Measurements from ENCODE around the gene CLDN20. TPM values are rescaled to one million over a fixed set of nuclear protein-coding genes. Genes with fewer than 3 reads are reported as not detected.

The CLDN20 gene
- polyA plus RNA-seq, 1 experiment = not detected

DNA sequence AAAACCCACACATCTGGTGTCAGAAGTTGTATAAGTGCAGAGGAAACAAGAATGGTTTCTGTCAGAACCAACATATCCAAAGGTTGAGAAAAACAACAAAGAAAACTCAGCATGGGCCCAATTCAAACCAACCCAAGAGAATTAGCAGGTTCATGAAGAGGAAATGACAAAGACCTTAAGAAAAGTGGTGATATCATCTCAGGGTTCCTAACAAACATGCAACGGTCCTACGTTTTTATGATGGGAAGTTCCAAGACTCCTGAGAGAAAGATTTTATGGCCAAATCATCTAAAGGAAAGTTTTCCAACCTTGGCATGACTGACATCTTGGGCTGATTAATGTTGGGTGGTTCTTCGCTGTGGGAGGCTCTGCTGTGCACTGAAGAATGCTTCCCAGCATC is 27.5 kb downstream of the CLDN20 start:
- ChIA-PET POLR2A (no interaction called here), CTCF (interaction anchor here (0.6 kb wide), 1 partner anchor 24 kb away, joined by 3 read pairs; no protein-coding TSS in a partner anchor)

DNA sequence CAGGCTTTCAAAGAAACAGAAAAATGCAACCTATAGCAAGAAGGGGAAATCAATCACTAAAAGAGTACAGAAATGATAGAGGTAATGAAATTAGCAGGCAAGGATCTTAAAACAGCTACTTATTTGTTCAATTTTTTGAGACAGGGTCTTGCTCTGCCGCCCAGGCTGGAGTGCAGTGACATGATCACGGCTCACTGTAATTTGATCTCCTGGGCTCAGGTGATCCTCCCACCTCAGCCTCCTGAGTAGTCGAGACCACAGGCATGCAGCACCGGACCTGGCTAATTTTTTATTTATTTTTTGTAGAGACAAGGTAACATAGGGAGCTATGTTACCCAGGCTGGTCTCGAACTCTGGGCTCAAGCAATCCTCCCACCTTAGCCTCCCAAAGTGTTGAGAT is 28.9 kb downstream of the CLDN20 start:
- TF ChIP-seq, protein P1, sequence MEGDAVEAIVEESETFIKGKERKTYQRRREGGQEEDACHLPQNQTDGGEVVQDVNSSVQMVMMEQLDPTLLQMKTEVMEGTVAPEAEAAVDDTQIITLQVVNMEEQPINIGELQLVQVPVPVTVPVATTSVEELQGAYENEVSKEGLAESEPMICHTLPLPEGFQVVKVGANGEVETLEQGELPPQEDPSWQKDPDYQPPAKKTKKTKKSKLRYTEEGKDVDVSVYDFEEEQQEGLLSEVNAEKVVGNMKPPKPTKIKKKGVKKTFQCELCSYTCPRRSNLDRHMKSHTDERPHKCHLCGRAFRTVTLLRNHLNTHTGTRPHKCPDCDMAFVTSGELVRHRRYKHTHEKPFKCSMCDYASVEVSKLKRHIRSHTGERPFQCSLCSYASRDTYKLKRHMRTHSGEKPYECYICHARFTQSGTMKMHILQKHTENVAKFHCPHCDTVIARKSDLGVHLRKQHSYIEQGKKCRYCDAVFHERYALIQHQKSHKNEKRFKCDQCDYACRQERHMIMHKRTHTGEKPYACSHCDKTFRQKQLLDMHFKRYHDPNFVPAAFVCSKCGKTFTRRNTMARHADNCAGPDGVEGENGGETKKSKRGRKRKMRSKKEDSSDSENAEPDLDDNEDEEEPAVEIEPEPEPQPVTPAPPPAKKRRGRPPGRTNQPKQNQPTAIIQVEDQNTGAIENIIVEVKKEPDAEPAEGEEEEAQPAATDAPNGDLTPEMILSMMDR (IDR thresholded peaks at IDR 0.05; ENCODE audit: insufficient read depth, low read depth, low read length) = no peak
- no peaks in the 10 kb centered on the region for H3K27me3 ChIP-seq (ENCODE audit: control insufficient read depth, insufficient read depth, low read length)
- DNase-seq (ENCODE audit: low read depth) = no peak
- no peaks in the 10 kb centered on the region for H3K36me3 ChIP-seq (ENCODE audit: control insufficient read depth, insufficient read depth, low read length)
- CTCF ChIA-PET = interaction anchor here (0.9 to 1.0 kb wide), 2 partner anchors 19 to 95 kb away, joined by 3 read pairs; no protein-coding TSS in a partner anchor
- POLR2A ChIA-PET = no interaction called here
- H3K4me3 ChIP-seq (ENCODE audit: low read depth, low read length) = no peak overlapping the region

More for the DNA sequence above, 27.5 kb downstream of the CLDN20 start:
- no peak for DNase-seq (ENCODE audit: low read depth)
- Histone ChIP-seq H3K36me3 (ENCODE audit: control insufficient read depth, insufficient read depth, low read length) (no peaks in the 10 kb centered on the region), H3K4me3 (ENCODE audit: low read depth, low read length) (no peak overlapping the region), H3K27me3 (ENCODE audit: control insufficient read depth, insufficient read depth, low read length) (no peaks in the 10 kb centered on the region)
- TF ChIP-seq, protein P1 (IDR thresholded peaks at IDR 0.05; ENCODE audit: insufficient read depth, low read depth, low read length) = no peak

DNA sequence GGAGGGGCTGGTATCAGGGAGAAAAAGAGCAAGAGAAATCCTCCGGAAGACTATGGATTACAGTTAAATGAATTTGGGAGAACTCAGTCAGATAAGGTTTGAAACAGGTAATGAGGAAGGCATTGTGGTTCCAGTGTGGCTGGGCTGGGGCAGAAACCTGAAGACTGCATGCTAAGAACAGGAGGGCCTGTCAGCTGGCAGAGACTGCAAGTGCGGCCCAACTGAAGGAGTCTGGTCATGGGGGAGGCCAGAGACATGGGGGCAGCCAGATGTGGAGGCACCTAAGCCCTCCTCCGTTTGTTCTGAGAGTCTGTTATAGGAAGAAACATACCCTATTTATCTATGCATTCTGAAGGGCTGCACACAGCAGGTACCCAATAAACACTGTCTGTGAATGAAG is 33.9 kb downstream of the CLDN20 start:
- Histone ChIP-seq H3K4me3 (ENCODE audit: low read depth, low read length) (no peak overlapping the region), H3K36me3 (ENCODE audit: control insufficient read depth, insufficient read depth, low read length) (no peaks in the 10 kb centered on the region), H3K27me3 (ENCODE audit: control insufficient read depth, insufficient read depth, low read length) (no peaks in the 10 kb centered on the region)
- TF ChIP-seq, protein P1 (IDR thresholded peaks at IDR 0.05; ENCODE audit: insufficient read depth, low read depth, low read length) = no peak
- POLR2A ChIA-PET = no interaction called here
- DNase-seq (ENCODE audit: low read depth) = no peak
- CTCF ChIA-PET = no interaction called here

DNA sequence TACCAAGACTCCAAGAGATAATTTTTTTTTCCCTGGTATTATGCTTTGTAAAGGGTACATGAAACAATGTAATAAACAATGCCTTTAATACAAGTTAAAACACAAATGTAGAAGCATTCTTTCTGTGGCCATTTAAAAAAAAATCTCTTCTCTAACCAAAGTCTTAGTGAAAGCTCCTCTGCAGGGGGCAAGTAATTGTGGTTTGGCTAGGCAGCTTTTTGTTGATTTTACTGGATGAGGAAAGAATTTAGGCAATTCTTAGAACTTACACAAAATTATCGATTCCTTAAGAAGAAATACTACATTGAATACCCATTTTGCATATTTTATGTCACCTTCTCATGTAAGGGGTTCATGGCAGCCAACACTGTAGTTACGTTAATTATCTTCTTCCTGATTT is 38.1 kb downstream of the CLDN20 start:
- no peak overlapping the region for H3K4me3 ChIP-seq (ENCODE audit: low read depth, low read length)
- POLR2A ChIA-PET = no interaction called here
- no peaks in the 10 kb centered on the region for H3K27me3 ChIP-seq (ENCODE audit: control insufficient read depth, insufficient read depth, low read length)
- DNase-seq (ENCODE audit: low read depth) = no peak
- TF ChIP-seq, protein P1 (IDR thresholded peaks at IDR 0.05; ENCODE audit: insufficient read depth, low read depth, low read length) = no peak
- CTCF ChIA-PET = no interaction called here
- 0 out of 2 replicates have a peak, but pooled peaks cover 1% of the 10 kb centered on the region for H3K36me3 ChIP-seq (ENCODE audit: control insufficient read depth, insufficient read depth, low read length)

DNA sequence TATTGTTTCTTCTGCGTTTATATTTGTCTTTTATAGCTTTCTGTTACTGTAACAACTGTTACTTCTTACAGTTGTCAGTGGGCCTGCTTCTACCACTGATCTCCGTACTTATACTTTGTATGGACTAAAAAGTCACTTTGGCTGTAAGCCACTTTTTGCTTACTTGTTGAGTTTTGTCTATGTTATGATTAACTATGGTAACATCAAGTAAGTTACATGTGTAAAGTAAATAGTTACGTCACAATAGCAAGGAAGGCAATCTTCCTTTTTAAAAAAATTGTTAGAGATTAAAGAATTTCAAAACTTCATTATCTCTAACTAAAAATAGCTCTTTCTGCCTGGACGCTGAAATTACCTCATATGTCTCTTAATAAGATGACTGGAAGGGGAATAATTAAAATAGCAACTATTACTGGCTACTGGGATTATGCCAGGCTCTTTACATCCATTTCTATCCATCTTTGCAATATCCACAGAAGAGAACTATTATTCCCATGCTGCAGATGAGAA is 39.6 kb downstream of the CLDN20 start:
- Histone ChIP-seq H3K4me3 (ENCODE audit: low read depth, low read length) (no peak overlapping the region), H3K27me3 (ENCODE audit: control insufficient read depth, insufficient read depth, low read length) (no peaks in the 10 kb centered on the region), H3K36me3 (ENCODE audit: control insufficient read depth, insufficient read depth, low read length) (0 out of 2 replicates have a peak, but pooled peaks cover 1% of the 10 kb centered on the region)
- TF ChIP-seq, protein P1 (IDR thresholded peaks at IDR 0.05; ENCODE audit: insufficient read depth, low read depth, low read length) = no peak
- POLR2A ChIA-PET = no interaction called here
- DNase-seq (ENCODE audit: low read depth) = no peak
- CTCF ChIA-PET = interaction anchor here (1.0 to 1.7 kb wide), 2 partner anchors 13 to 126 kb away, joined by 5 to 6 read pairs; no protein-coding TSS in a partner anchor

Data from BJ (cell line).